ENCODE measurements around the gene EXOC7.
"Not testable (repeated sequence)": the region's sequence is repeated elsewhere in the genome, so short reads cannot be mapped to it uniquely, and the experiment has no call there.

The EXOC7 gene

DNA sequence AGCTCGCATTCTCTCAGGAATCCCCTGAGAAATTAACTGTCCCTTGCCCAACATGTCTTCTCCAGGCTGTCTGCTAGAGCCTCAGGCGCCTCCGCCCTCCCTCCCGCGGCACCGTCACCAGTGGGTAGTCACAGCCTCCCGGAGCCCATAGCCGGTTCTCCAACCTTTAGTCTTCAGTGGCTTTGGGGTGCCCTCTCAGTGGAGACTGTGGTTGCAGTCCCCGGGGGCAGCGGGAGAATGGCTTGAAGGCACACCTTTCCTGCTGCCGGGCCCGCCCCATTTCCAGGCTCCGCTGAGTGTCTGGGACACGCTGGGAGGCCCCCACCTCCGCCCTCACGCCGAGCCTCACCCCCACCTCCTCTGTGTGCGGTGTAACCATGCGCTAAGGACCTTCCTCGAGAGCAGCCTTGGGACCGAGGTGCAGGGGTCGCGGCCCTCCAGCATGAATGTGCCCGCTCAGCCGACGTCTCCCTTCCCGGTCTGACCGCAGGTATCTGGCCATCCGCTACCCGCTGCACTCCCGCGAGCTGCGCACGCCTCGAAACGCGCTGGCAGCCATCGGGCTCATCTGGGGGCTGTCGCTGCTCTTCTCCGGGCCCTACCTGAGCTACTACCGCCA, 27.3 kb downstream of the EXOC7 start:
- DNase-seq: no peak

- DNase-seq: no peak
Measured at GRCh38 chr17:76075364-76076145, 28.0 kb downstream of the EXOC7 start.

GRCh38 chr17:76074390-76075363, 28.9 kb downstream of the EXOC7 start, which contains the start of gene GALR2:
Gene GALR2 (plus strand): TSS chr17:76074781. CDS start chr17:76074884, 103 bp downstream.
- DNase-seq: no peak

DNA sequence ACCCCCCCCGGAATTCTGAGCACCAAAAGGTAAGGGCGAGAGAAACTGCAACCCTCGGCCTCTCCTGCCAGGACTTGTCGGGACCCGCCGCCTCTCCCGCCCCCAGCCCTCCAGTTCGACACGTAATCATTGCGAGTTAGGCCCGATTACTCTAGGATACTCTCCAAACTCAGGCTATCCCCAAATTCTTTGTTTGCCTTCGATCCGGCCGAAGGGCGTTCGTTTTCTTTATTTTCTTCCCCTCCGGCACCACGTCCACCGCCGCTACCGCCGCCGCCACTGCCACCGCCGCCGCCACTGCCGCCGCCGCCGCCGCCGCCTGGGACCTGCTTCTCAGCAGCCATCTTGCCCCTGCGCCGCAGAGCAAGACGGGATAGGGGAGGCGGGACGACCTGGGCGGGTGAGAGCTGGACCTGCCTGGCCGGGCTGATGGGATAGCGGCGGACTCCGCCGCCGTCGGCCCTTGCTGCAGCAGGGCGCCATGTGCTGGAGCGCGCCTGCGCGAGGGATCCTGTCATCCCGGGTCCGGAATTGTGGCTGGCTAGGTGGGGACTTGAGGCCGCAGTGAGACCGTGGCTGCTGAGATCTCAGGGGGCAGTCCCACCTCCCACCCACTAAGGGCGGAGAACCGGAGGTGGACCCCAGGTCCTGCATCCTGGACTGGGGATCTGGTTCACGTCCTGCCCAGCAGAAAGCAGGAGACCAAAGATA, 31.3 kb downstream of the EXOC7 start, which contains the start of gene SRP68:
Gene SRP68 (minus strand): TSS at position 370 of the 711 bp plus-strand sequence. CDS start 26 bp downstream, at position 344.
- DNase-seq: peak in 55 of 56 donors; percentile 60 to 98 (median 91)

- DNase-seq: no peak
Measured at GRCh38 chr17:76071531-76072147, 31.9 kb downstream of the EXOC7 start.

DNA sequence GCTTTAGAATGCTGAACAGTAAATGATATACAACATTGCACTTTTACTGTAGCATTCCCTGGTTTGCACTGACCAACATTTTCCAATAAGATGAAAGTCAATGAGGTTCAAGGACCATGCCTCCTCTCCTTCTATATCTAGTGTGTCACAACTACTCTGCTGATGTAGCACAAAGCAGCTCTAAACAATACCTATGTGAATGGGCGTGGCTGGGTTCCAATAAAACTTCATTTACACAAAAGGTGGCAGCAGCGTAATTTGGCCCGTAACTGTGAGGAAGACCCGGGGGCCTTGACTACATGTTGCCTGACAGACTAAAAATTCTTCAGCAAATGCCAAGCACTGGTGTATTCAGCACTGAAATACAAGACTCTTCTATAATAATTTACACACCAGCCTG, 37.8 kb downstream of the EXOC7 start:
- no peak for DNase-seq

GRCh38 chr17:76063875-76064546, 39.6 kb downstream of the EXOC7 start:
- no peak for DNase-seq

GRCh38 chr17:76058264-76058663, 45.3 kb downstream of the EXOC7 start:
- DNase-seq: not testable (repeated sequence)

DNA sequence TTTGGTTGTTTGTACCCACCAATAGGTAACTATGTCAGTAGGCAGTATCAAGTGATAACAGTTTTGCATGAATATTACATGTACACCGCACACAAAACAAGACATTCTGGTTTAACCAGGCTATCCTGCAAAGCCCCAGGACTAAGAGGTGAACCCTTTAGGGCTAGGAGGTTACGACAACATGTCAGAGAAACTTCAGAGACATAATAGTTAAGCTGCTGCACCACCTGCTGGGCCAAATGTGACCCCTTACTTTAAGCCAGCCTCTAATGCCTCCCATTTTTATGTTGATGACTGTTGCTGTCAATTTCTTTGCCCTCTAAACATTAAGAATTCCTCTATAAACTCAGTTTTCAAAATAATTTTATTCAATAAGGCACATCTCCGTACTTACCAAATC, 46.7 kb downstream of the EXOC7 start:
- DNase-seq: no peak

- no peak for DNase-seq
Measured at GRCh38 chr17:76054112-76054476, 49.5 kb downstream of the EXOC7 start.

- no peak for DNase-seq
Measured at GRCh38 chr17:76053246-76054111, 50.1 kb downstream of the EXOC7 start.

DNA sequence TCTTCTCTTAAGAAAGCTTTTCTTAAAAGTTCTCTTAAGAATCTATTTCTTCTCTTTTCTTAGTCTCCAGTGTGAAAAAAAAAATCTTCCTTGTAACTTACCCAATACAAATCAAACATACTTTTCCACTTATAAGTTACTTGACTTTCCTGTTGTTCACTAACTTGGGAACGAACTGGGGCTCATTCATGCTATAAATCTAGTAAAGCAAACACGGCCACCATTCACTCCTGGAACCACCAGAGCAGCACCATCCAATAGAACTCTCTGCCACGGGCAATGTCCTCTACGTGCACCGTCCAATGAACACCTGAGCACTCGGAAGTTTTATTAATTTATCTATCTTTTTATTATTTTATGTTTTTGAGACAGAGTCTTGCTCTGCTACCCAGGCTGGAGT, 52.0 kb downstream of the EXOC7 start:
- no peak for DNase-seq

GRCh38 chr17:76050538-76051467, 52.8 kb downstream of the EXOC7 start:
- DNase-seq: no peak

GRCh38 chr17:76049836-76050537, 53.6 kb downstream of the EXOC7 start:
- DNase-seq: no peak

DNA sequence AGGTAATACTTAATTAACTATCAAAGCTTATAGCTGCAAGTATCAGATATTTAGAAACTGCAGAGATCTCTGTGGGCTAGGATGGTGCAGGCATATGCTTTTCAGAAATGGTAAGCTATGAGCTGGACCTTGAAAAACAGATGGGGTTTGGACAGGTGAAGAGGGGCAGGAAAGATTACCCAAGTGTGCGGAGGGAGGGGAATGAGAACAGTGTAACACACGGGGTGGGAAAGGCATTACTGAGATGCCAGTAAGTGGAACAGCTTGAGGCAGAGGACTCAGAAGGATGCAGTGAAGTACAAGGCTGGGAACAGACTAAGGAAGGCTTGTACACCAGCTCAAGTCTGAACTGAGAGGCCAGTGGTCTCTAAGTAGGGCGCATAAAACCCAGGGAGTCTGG, 54.3 kb downstream of the EXOC7 start:
- no peak for DNase-seq

GRCh38 chr17:76048711-76049110, 54.9 kb downstream of the EXOC7 start:
- DNase-seq: no peak

- no peak for DNase-seq
Measured at GRCh38 chr17:76048025-76048605, 55.5 kb downstream of the EXOC7 start.
